Measurements from ENCODE around the gene ZNF143. TPM values are rescaled to one million over a fixed set of nuclear protein-coding genes. Genes with fewer than 3 reads are reported as not detected.
A peak's percentile ranks its signal among the peaks of the same experiment; 100 is the strongest.
"Not testable (repeated sequence)": the region's sequence is repeated elsewhere in the genome, so short reads cannot be mapped to it uniquely, and the experiment has no call there.

ZNF143 gene
- total RNA-seq, 2 donors from 2014 or later = 34.6 to 44.4 TPM

GRCh38 chr11:9538548-9538947, 77.7 kb downstream of the ZNF143 start:
- Mint-ChIP-seq H3K4me1 (peaks cover 13% of the 10 kb centered on the region), H3K9me3 (no peaks in the 10 kb centered on the region), H3K27ac (no peak overlapping the region), H3K36me3 (ENCODE audit: low read depth) (no peaks in the 10 kb centered on the region), H3K4me3 (no peak overlapping the region), H3K27me3 (ENCODE audit: insufficient read depth) (no peaks in the 10 kb centered on the region)
- TF ChIP-seq CTCF (conservative IDR thresholded peaks at IDR 0.05) = no peak
- H3K9me3 ChIP-seq (ENCODE audit: control insufficient read depth, low read length) = no peaks in the 10 kb centered on the region
- H3K27me3 ChIP-seq (ENCODE audit: control insufficient read depth, insufficient read depth, low read length, poor library complexity, severe bottlenecking) = no peaks in the 10 kb centered on the region
- WGBS, 2 experiments (ENCODE audit: insufficient coverage in 1 of 2, insufficient read length in 1 of 2) = 88% methylated on average over 2 of the region's 2 CpGs; no CpG with 5 or more reads in 1 of the 2 experiments
- no peak overlapping the region for H3K9ac ChIP-seq (ENCODE audit: extremely low read depth, low read length, poor library complexity, severe bottlenecking)
- H3K36me3 ChIP-seq (ENCODE audit: control insufficient read depth, insufficient read depth, low read length) = no peaks in the 10 kb centered on the region
- H3K27ac ChIP-seq (ENCODE audit: low read depth, low read length) = no peak overlapping the region
- H3K4me1 ChIP-seq (ENCODE audit: control insufficient read depth, insufficient read depth, low read length) = no peaks in the 10 kb centered on the region
- H3K4me3 ChIP-seq (ENCODE audit: low read length) = no peak overlapping the region
- no peak for DNase-seq

GRCh38 chr11:9549216-9549615, 88.4 kb downstream of the ZNF143 start:
- not testable (repeated sequence) for H3K4me1 ChIP-seq (ENCODE audit: control insufficient read depth, insufficient read depth, low read length); H3K27me3 Mint-ChIP-seq (ENCODE audit: insufficient read depth); H3K9me3 ChIP-seq (ENCODE audit: control insufficient read depth, low read length); H3K36me3 ChIP-seq (ENCODE audit: control insufficient read depth, insufficient read depth, low read length); H3K27ac Mint-ChIP-seq; H3K4me3 ChIP-seq (ENCODE audit: low read length); H3K9ac ChIP-seq (ENCODE audit: extremely low read depth, low read length, poor library complexity, severe bottlenecking); H3K27ac ChIP-seq (ENCODE audit: low read depth, low read length); H3K27me3 ChIP-seq (ENCODE audit: control insufficient read depth, insufficient read depth, low read length, poor library complexity, severe bottlenecking); H3K4me3 Mint-ChIP-seq; DNase-seq
- Mint-ChIP-seq H3K36me3 (ENCODE audit: low read depth) (peaks cover 11% of the 10 kb centered on the region), H3K9me3 (peaks cover 19% of the 10 kb centered on the region), H3K4me1 (peaks cover 10% of the 10 kb centered on the region)
- WGBS, 2 experiments (ENCODE audit: insufficient coverage in 1 of 2, insufficient read length in 1 of 2) = 94 to 95% methylated on average over 5 of the region's 5 CpGs

GRCh38 chr11:9550191-9550628, 89.4 kb downstream of the ZNF143 start:
- H3K9me3 Mint-ChIP-seq = peaks cover 13% of the 10 kb centered on the region
- TF ChIP-seq CTCF (conservative IDR thresholded peaks at IDR 0.05) = no peak
- H3K27ac Mint-ChIP-seq = peak overlapping the region; percentile 38
- H3K27ac ChIP-seq (ENCODE audit: low read depth, low read length) = peak overlapping the region; percentile 16
- peaks cover 10% of the 10 kb centered on the region for H3K4me1 Mint-ChIP-seq
- no peak for DNase-seq
- H3K27me3 Mint-ChIP-seq (ENCODE audit: insufficient read depth) = no peaks in the 10 kb centered on the region
- no peak overlapping the region for H3K4me3 Mint-ChIP-seq
- no peaks in the 10 kb centered on the region for H3K27me3 ChIP-seq (ENCODE audit: control insufficient read depth, insufficient read depth, low read length, poor library complexity, severe bottlenecking)
- no peak overlapping the region for H3K9ac ChIP-seq (ENCODE audit: extremely low read depth, low read length, poor library complexity, severe bottlenecking)
- H3K4me3 ChIP-seq (ENCODE audit: low read length) = peak overlapping the region; percentile 33
- H3K9me3 ChIP-seq (ENCODE audit: control insufficient read depth, low read length) = peaks cover 8% of the 10 kb centered on the region
- no peaks in the 10 kb centered on the region for H3K36me3 ChIP-seq (ENCODE audit: control insufficient read depth, insufficient read depth, low read length)
- peaks cover 11% of the 10 kb centered on the region for H3K36me3 Mint-ChIP-seq (ENCODE audit: low read depth)
- H3K4me1 ChIP-seq (ENCODE audit: control insufficient read depth, insufficient read depth, low read length) = peaks cover 5% of the 10 kb centered on the region
- 86 to 89% methylated on average over 2 to 8 of the region's 8 CpGs for WGBS, 2 experiments (ENCODE audit: insufficient coverage in 1 of 2, insufficient read length in 1 of 2)
